ENCODE results near the gene LMF1.

DNA sequence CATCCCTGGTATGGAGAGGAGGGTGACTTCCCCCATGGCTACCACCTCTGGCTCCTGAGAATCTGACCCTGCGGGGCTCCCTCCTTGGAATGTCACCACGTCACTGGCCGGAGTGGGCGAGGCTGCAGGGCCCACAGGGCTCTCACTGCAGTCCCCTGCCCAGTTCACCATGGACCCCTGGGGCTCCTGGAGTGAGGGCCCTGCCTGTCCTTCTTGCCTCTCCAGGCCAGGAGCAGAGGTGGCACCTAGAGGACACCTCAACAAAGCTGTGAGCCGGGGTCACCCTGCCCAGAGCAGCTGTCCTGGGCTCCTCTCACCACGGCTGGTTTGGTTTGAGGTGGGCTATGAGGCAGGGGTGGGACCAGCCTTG lies 102.4 kb downstream of the LMF1 start:
- TF ChIP-seq, protein P1, sequence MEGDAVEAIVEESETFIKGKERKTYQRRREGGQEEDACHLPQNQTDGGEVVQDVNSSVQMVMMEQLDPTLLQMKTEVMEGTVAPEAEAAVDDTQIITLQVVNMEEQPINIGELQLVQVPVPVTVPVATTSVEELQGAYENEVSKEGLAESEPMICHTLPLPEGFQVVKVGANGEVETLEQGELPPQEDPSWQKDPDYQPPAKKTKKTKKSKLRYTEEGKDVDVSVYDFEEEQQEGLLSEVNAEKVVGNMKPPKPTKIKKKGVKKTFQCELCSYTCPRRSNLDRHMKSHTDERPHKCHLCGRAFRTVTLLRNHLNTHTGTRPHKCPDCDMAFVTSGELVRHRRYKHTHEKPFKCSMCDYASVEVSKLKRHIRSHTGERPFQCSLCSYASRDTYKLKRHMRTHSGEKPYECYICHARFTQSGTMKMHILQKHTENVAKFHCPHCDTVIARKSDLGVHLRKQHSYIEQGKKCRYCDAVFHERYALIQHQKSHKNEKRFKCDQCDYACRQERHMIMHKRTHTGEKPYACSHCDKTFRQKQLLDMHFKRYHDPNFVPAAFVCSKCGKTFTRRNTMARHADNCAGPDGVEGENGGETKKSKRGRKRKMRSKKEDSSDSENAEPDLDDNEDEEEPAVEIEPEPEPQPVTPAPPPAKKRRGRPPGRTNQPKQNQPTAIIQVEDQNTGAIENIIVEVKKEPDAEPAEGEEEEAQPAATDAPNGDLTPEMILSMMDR (IDR thresholded peaks at IDR 0.05; ENCODE audit: low read depth, low read length) = no peak
- TF ChIP-seq EZH2phosphoT487 (IDR thresholded peaks at IDR 0.05; ENCODE audit: low read depth) = no peak
